ENCODE measurements around the gene ARL5C. TPM values are rescaled to one million over a fixed set of nuclear protein-coding genes. Genes with fewer than 3 reads are reported as not detected.
"Not testable (repeated sequence)": the region's sequence is repeated elsewhere in the genome, so short reads cannot be mapped to it uniquely, and the experiment has no call there.

ARL5C gene
- total RNA-seq, 1 experiment from 2014 or later, result not detected

DNA sequence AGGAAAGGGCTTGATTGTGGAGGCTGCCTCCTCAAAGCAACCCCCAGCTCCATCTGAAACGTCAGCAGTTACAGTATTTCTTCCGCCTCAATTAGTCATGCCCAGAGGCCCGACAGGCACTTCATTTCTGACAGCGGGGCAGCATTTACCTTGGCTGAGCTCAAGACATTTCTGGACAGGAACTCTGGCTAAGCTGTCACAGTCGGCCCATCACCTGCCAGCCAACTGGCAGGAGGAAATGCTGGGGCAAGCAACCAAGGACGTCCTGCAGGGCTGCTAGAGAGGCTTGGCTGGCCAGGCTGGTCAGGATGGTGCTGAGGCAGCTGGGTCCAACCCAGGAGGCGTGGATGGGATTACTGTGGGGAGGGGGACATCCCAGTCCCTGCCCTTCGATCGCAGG lies 42.3 kb downstream of the ARL5C start:
- Histone ChIP-seq H3K9me2 (ENCODE audit: insufficient read depth) (no peaks in the 10 kb centered on the region), H3K9me3 (ENCODE audit: insufficient read depth, low read depth) (no peaks in the 10 kb centered on the region), H4K20me1 (ENCODE audit: insufficient read depth) (no peaks in the 10 kb centered on the region), H3K36me3 (ENCODE audit: low read depth) (no peaks in the 10 kb centered on the region), H3K4me1 (replicated peaks; ENCODE audit: insufficient read depth) (no peaks in the 10 kb centered on the region), H3K4me2 (no peak overlapping the region), H3K27ac (no peak overlapping the region), H3K79me2 (ENCODE audit: low read depth) (no peaks in the 10 kb centered on the region), H3K4me3 (no peak overlapping the region), H3F3A (ENCODE audit: insufficient read depth, low read depth) (no peaks in the 10 kb centered on the region), H2AFZ (no peak overlapping the region), H3K27me3 (ENCODE audit: insufficient read depth, low read depth) (no peaks in the 10 kb centered on the region)
- CTCF ChIA-PET, result interaction anchor here (0.6 kb wide), 1 partner anchor 36 kb away, joined by 3 read pairs; no protein-coding TSS in a partner anchor
- intact Hi-C loops (cut with micrococcal nuclease; ENCODE audit: unreplicated experiment), result no loop called here
- POLR2A ChIA-PET (ENCODE audit: unreplicated experiment), result no interaction called here
- DNase-seq, result no peak
- TF ChIP-seq CTCF (conservative IDR thresholded peaks at IDR 0.05) (no peak), EZH2 (IDR thresholded peaks at IDR 0.05; ENCODE audit: low read depth) (no peak)
- no TSS peak for BruUV-seq (replicated peaks)

DNA sequence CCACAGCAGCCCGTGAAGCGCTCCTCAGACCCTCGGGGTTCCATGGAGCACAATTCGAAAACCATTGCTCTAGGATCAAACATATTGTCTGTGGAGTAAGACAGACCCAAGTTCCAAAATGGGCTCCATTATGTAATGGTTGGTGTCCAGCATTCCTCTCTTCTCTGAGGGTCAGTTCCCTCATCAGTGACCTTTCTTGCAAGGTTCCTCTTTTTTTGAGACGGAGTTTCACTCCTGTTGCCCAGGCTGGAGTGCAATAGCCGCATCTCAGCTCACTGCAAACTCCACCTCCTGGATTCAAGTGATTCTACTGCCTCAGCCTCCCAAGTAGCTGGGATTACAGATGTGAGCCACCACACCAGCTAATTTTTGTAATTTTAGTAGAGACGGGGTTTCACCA lies 43.0 kb downstream of the ARL5C start:
- Histone ChIP-seq H3K4me3 (no peak overlapping the region), H3F3A (ENCODE audit: insufficient read depth, low read depth) (no peaks in the 10 kb centered on the region), H3K79me2 (ENCODE audit: low read depth) (no peaks in the 10 kb centered on the region), H3K27ac (no peak overlapping the region), H2AFZ (no peak overlapping the region), H3K27me3 (ENCODE audit: insufficient read depth, low read depth) (no peaks in the 10 kb centered on the region), H3K9me2 (ENCODE audit: insufficient read depth) (no peaks in the 10 kb centered on the region), H3K36me3 (ENCODE audit: low read depth) (no peaks in the 10 kb centered on the region), H4K20me1 (ENCODE audit: insufficient read depth) (no peaks in the 10 kb centered on the region), H3K9me3 (ENCODE audit: insufficient read depth, low read depth) (no peaks in the 10 kb centered on the region), H3K4me1 (replicated peaks; ENCODE audit: insufficient read depth) (no peaks in the 10 kb centered on the region), H3K4me2 (no peak overlapping the region)
- DNase-seq, result no peak
- no peak for TF ChIP-seq CTCF (conservative IDR thresholded peaks at IDR 0.05)
- no TSS peak for BruUV-seq (replicated peaks)
- CTCF ChIA-PET, result interaction anchor here (0.6 kb wide), 2 partner anchors 35 to 117 kb away, joined by 3 to 4 read pairs; no protein-coding TSS in a partner anchor
- intact Hi-C loops (cut with micrococcal nuclease; ENCODE audit: unreplicated experiment), result no loop called here
- POLR2A ChIA-PET (ENCODE audit: unreplicated experiment), result interaction anchor here (0.5 kb wide), 1 partner anchor 11 kb away, joined by 3 read pairs; no protein-coding TSS in a partner anchor

- H4K20me1 ChIP-seq (ENCODE audit: insufficient read depth); H3K36me3 ChIP-seq (ENCODE audit: low read depth); H3K4me1 ChIP-seq (replicated peaks; ENCODE audit: insufficient read depth); H2AFZ ChIP-seq; H3K27ac ChIP-seq; POLR2A ChIA-PET (ENCODE audit: unreplicated experiment); H3K79me2 ChIP-seq (ENCODE audit: low read depth); H3F3A ChIP-seq (ENCODE audit: insufficient read depth, low read depth); H3K4me3 ChIP-seq; BruUV-seq (replicated peaks); intact Hi-C loops (cut with micrococcal nuclease; ENCODE audit: unreplicated experiment); H3K9me3 ChIP-seq (ENCODE audit: insufficient read depth, low read depth); DNase-seq; CTCF ChIA-PET; H3K27me3 ChIP-seq (ENCODE audit: insufficient read depth, low read depth); H3K4me2 ChIP-seq; H3K9me2 ChIP-seq (ENCODE audit: insufficient read depth): not testable (repeated sequence)
Observed at GRCh38 chr17:39121919-39122318, 44.0 kb downstream of the ARL5C start.

- no peak overlapping the region for H2AFZ ChIP-seq
- H3K4me2 ChIP-seq, result no peak overlapping the region
- DNase-seq, result no peak
- no peaks in the 10 kb centered on the region for H4K20me1 ChIP-seq (ENCODE audit: insufficient read depth)
- no peaks in the 10 kb centered on the region for H3F3A ChIP-seq (ENCODE audit: insufficient read depth, low read depth)
- no peaks in the 10 kb centered on the region for H3K9me3 ChIP-seq (ENCODE audit: insufficient read depth, low read depth)
- CTCF ChIA-PET, result no interaction called here
- H3K36me3 ChIP-seq (ENCODE audit: low read depth), result no peaks in the 10 kb centered on the region
- POLR2A ChIA-PET (ENCODE audit: unreplicated experiment), result no interaction called here
- no peak overlapping the region for H3K27ac ChIP-seq
- no TSS peak for BruUV-seq (replicated peaks)
- no peaks in the 10 kb centered on the region for H3K79me2 ChIP-seq (ENCODE audit: low read depth)
- no peaks in the 10 kb centered on the region for H3K27me3 ChIP-seq (ENCODE audit: insufficient read depth, low read depth)
- no peak overlapping the region for H3K4me3 ChIP-seq
- TF ChIP-seq CTCF (conservative IDR thresholded peaks at IDR 0.05) (no peak), EZH2 (IDR thresholded peaks at IDR 0.05; ENCODE audit: low read depth) (no peak)
- intact Hi-C loops (cut with micrococcal nuclease; ENCODE audit: unreplicated experiment), result no loop called here
- H3K9me2 ChIP-seq (ENCODE audit: insufficient read depth), result no peaks in the 10 kb centered on the region
- no peaks in the 10 kb centered on the region for H3K4me1 ChIP-seq (replicated peaks; ENCODE audit: insufficient read depth)
Observed at GRCh38 chr17:39118674-39119419, 47.1 kb downstream of the ARL5C start.

Data from PC-9 (cell line).